HG03520 (cell line): ENCODE data around the gene LST1.

ENCODE experiments used
- ATAC-seq: cut with Tn5 transposase; IDR thresholded peaks from one replicate; pipeline ENCODE4 v1.9.1; 2021; ENCODE audit warnings: mild to moderate bottlenecking, moderate library complexity; ENCODE audit not compliant: unreplicated experiment

Gene LST1

GRCh38 chr6:31559958-31560696, 25.9 kb upstream of the LST1 start:
- peak; percentile 63 for ATAC-seq

GRCh38 chr6:31560697-31561058, 25.4 kb upstream of the LST1 start:
- ATAC-seq: no peak

DNA sequence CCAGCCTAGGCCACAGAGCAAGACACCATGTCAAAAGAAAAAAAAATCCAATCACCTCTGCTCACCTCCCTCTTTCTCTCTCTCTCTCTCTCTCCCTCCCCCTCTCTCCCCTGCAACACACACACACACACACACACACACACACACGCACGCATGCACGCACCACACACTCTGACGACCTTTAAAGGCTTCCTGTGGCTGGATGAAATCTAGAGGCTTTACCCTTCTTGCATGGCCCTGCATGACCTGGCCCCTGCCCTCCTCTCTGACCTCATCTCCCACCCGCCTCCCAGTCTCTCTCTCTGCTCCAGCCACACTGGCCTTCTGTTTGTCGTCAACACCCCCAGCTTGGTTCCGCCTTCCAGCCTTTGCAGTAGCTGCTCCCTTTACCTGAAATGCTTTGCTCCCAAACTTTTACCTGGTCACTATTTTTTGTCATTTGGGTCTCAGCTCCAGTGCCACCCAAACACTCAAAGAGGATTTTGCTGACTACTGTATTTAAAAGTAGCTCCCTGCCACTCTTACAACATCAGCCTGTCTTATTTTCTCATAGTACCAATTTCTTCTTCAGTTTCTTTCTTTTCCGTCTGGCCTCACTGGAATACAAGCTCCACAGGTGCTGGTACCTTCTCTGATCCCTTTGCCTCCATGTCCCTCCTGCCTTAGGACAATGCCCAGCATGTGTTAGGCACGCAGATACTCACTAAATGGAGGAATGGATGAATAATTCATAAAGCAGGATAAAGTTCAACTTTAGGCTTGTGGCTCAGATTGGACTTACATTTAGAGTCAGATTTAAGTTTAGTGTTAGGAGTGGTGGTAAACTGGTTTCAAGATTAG, 18.3 kb upstream of the LST1 start:
- ATAC-seq: no peak

DNA sequence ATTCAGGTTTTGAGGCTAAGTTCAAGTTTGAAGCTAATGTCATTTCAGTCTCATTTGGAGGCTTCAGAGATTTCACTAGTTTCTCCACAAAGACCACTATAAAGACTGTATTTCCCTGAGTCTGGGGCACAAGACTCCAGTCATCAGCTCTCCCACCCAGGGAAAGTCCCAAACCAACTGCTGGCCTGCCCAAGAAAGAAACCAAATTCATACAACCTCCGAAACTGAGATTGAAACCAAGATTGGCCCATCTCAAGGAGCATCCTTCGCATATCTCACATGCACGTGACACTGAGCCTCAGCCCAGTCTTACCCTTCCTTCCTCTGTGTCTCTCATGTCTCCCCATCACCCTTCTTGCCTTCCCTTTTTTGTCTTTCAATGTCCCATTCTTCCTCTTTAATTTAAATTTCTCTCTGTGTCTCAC, 17.5 kb upstream of the LST1 start:
- peak; percentile 68 for ATAC-seq

GRCh38 chr6:31569861-31570536, 16.1 kb upstream of the LST1 start:
- ATAC-seq: no peak

DNA sequence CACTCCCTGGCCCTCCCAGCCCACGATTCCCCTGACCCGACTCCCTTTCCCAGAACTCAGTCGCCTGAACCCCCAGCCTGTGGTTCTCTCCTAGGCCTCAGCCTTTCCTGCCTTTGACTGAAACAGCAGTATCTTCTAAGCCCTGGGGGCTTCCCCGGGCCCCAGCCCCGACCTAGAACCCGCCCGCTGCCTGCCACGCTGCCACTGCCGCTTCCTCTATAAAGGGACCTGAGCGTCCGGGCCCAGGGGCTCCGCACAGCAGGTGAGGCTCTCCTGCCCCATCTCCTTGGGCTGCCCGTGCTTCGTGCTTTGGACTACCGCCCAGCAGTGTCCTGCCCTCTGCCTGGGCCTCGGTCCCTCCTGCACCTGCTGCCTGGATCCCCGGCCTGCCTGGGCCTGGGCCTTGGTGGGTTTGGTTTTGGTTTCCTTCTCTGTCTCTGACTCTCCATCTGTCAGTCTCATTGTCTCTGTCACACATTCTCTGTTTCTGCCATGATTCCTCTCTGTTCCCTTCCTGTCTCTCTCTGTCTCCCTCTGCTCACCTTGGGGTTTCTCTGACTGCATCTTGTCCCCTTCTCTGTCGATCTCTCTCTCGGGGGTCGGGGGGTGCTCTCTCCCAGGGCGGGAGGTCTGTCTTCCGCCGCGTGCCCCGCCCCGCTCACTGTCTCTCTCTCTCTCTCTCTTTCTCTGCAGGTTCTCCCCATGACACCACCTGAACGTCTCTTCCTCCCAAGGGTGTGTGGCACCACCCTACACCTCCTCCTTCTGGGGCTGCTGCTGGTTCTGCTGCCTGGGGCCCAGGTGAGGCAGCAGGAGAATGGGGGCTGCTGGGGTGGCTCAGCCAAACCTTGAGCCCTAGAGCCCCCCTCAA, 13.8 kb upstream of the LST1 start, which contains the start of gene LTA:
LTA (plus strand) TSS at position 249 of the 871 bp plus-strand sequence; CDS start at position 703, 454 bp downstream.
- ATAC-seq: peak; percentile 39

GRCh38 chr6:31573239-31574105, 12.6 kb upstream of the LST1 start:
- no peak for ATAC-seq

DNA sequence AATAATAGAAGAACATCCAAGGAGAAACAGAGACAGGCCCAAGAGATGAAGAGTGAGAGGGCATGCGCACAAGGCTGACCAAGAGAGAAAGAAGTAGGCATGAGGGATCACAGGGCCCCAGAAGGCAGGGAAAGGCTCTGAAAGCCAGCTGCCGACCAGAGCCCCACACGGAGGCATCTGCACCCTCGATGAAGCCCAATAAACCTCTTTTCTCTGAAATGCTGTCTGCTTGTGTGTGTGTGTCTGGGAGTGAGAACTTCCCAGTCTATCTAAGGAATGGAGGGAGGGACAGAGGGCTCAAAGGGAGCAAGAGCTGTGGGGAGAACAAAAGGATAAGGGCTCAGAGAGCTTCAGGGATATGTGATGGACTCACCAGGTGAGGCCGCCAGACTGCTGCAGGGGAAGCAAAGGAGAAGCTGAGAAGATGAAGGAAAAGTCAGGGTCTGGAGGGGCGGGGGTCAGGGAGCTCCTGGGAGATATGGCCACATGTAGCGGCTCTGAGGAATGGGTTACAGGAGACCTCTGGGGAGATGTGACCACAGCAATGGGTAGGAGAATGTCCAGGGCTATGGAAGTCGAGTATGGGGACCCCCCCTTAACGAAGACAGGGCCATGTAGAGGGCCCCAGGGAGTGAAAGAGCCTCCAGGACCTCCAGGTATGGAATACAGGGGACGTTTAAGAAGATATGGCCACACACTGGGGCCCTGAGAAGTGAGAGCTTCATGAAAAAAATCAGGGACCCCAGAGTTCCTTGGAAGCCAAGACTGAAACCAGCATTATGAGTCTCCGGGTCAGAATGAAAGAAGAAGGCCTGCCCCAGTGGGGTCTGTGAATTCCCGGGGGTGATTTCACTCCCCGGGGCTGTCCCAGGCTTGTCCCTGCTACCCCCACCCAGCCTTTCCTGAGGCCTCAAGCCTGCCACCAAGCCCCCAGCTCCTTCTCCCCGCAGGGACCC, 11.7 kb upstream of the LST1 start:
- ATAC-seq: no peak

- ATAC-seq: no peak
Observed at GRCh38 chr6:31575335-31575901, 10.7 kb upstream of the LST1 start, which contains the start of gene TNF. Gene TNF, plus strand, starts transcription at chr6:31575565. Its CDS starts 177 bp downstream, at chr6:31575742.

GRCh38 chr6:31575952-31576685, 10.0 kb upstream of the LST1 start:
- ATAC-seq: no peak

DNA sequence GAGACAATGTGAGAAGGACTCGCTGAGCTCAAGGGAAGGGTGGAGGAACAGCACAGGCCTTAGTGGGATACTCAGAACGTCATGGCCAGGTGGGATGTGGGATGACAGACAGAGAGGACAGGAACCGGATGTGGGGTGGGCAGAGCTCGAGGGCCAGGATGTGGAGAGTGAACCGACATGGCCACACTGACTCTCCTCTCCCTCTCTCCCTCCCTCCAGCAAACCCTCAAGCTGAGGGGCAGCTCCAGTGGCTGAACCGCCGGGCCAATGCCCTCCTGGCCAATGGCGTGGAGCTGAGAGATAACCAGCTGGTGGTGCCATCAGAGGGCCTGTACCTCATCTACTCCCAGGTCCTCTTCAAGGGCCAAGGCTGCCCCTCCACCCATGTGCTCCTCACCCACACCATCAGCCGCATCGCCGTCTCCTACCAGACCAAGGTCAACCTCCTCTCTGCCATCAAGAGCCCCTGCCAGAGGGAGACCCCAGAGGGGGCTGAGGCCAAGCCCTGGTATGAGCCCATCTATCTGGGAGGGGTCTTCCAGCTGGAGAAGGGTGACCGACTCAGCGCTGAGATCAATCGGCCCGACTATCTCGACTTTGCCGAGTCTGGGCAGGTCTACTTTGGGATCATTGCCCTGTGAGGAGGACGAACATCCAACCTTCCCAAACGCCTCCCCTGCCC, 9.0 kb upstream of the LST1 start:
- no peak for ATAC-seq

DNA sequence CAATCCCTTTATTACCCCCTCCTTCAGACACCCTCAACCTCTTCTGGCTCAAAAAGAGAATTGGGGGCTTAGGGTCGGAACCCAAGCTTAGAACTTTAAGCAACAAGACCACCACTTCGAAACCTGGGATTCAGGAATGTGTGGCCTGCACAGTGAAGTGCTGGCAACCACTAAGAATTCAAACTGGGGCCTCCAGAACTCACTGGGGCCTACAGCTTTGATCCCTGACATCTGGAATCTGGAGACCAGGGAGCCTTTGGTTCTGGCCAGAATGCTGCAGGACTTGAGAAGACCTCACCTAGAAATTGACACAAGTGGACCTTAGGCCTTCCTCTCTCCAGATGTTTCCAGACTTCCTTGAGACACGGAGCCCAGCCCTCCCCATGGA, 8.5 kb upstream of the LST1 start:
- no peak for ATAC-seq

DNA sequence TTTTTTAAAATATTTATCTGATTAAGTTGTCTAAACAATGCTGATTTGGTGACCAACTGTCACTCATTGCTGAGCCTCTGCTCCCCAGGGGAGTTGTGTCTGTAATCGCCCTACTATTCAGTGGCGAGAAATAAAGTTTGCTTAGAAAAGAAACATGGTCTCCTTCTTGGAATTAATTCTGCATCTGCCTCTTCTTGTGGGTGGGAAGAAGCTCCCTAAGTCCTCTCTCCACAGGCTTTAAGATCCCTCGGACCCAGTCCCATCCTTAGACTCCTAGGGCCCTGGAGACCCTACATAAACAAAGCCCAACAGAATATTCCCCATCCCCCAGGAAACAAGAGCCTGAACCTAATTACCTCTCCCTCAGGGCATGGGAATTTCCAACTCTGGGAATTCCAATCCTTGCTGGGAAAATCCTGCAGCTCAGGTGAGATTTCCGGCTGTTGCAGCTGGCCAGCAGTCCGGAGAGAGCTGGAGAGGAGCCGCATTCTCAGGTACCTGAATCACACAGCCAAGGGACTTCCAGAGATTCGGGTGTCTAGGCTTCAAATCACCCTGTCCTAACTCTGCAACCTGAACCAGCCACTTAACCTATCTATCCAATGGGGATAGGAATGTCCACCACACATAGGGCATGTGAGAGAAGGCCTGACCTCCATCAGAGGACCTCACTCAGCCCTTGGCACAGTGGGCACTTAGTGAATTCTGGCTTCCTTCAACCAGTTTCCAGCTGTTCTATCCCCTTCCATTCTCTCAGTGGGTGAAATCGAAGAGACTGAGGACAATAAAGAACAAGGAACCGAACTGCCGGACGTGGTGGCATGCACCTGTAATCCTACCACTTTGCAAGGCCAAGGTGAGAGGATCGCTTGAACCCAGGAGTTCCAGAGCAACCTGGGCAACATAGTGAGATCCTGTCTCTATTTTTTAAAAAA, 7.6 kb upstream of the LST1 start:
- no peak for ATAC-seq

DNA sequence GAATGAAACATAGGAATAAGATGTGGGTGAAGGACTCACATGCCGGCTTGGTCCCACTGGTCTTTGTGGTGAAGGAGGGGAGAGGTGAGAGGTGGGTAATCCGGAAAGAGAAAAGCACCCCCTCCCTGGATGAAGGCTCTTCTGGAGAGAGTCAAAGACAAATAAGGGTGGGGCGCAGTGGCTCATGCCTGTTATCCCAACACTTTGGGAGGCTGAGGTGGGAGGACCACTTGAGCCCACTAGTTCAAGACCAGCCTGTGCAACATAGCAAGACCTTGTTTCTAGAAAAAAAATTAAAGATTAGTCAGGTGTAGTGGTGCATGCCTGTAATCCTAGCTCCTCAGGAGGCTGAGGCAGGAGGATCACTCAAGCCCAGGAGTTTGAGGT, 7.0 kb upstream of the LST1 start:
- ATAC-seq: no peak

GRCh38 chr6:31579546-31580437, 6.3 kb upstream of the LST1 start:
- ATAC-seq: no peak
